Panc1 (cell line): ENCODE results near the gene CHRNA1. TPM values are rescaled to one million over a fixed set of nuclear protein-coding genes. Genes with fewer than 3 reads are reported as not detected.

ENCODE experiments used
- ATAC-seq: fragments of 200-7000 bp; cut with Tn5 transposase; 2 replicates; pipeline ENCODE4 v1.9.1; 2020; ENCODE audit warnings: mild to moderate bottlenecking, moderate library complexity
- BruUV-seq: library from RNA; stranded (reverse); fragments of 400-500 nt; replicated peaks from 2 replicates; lab custom pipeline; 2021; lab: Mats Ljungman, UMichigan
- CTCF ChIA-PET: fragments of 300-600 bp; sonication (Branson Sonifier 250); formaldehyde crosslinking; loops from one replicate; lab custom pipeline; 2022; ENCODE audit warnings: antibody characterized with exemption; lab: Charles Lee
- POLR2A ChIA-PET: fragments of 300-600 bp; sonication (Branson Sonifier 250); formaldehyde crosslinking; loops from one replicate; lab custom pipeline; 2022; ENCODE audit warnings: antibody characterized with exemption; lab: Charles Lee
- DNase-seq: peaks from one replicate; pipeline ENCODE4 v3.0.0-alpha.2; 2010; ENCODE audit warnings: low read depth, low spot score
- H3K27ac ChIP-seq: 2 replicates; pipeline ENCODE4 v1.5.1; 2011; ENCODE audit warnings: mild to moderate bottlenecking, low read length, inconsistent platforms
- H3K27me3 ChIP-seq: fragments of 200-500 bp; sonication (Bioruptor generic); 2 replicates; pipeline ENCODE4 v1.6.0; 2014; ENCODE audit warnings: low read length, inconsistent platforms; ENCODE audit not compliant: control insufficient read depth, insufficient read depth
- H3K36me3 ChIP-seq: fragments of 200-500 bp; sonication (Bioruptor generic); 2 replicates; pipeline ENCODE4 v1.5.1; 2014; ENCODE audit warnings: inconsistent platforms, mild to moderate bottlenecking, low read length, moderate library complexity; ENCODE audit not compliant: control insufficient read depth, insufficient read depth
- H3K4me1 ChIP-seq: 2 replicates; pipeline ENCODE4 v1.5.1; 2011; ENCODE audit warnings: inconsistent platforms, mild to moderate bottlenecking, low read length, moderate library complexity; ENCODE audit not compliant: control insufficient read depth, insufficient read depth
- H3K4me3 ChIP-seq, 2 experiments: 2 replicates each; pipeline ENCODE4 v1.5.1; 2011 to 2012; ENCODE audit warnings: low read depth in 2 of 2, low read length in 2 of 2, mild to moderate bottlenecking in 2 of 2, inconsistent platforms in 1 of 2, moderate library complexity in 1 of 2
- H3K9me3 ChIP-seq: fragments of 200-500 bp; sonication (Bioruptor generic); 2 replicates; pipeline ENCODE4 v1.5.1; 2014; ENCODE audit warnings: low read depth, mild to moderate bottlenecking, inconsistent platforms, low read length, moderate library complexity; ENCODE audit not compliant: control insufficient read depth, insufficient read depth
- CTCF ChIP-seq: fragments of 450-650 bp; IDR thresholded peaks from 2 replicates; pipeline ENCODE4 v1.5.1; 2017; ENCODE audit warnings: mild to moderate bottlenecking
- POLR2AphosphoS5 ChIP-seq: IDR thresholded peaks from 2 replicates; pipeline ENCODE4 v1.6.1; 2012; ENCODE audit warnings: mild to moderate bottlenecking, low read depth, low read length, moderate library complexity
- REST ChIP-seq, 2 experiments: IDR thresholded peaks; 2 replicates each; pipeline ENCODE4 v1.6.1; 2011 to 2012; ENCODE audit warnings: low read depth in 2 of 2, control low read depth in 1 of 2, low read length in 1 of 2, mild to moderate bottlenecking in 1 of 2, moderate library complexity in 1 of 2; ENCODE audit not compliant: insufficient read depth in 1 of 2
- SIN3A ChIP-seq: IDR thresholded peaks from 2 replicates; pipeline ENCODE4 v1.6.1; 2012; ENCODE audit warnings: low read depth, mild to moderate bottlenecking, low read length, moderate library complexity, borderline replicate concordance; ENCODE audit not compliant: insufficient read depth
- TCF7L2 ChIP-seq: IDR thresholded peaks from 2 replicates; pipeline ENCODE4 v1.6.1; 2011; ENCODE audit warnings: mild to moderate bottlenecking, low read depth, low read length, inconsistent platforms
- in situ Hi-C: cut with HindIII; loops from 2 replicates; pipeline ENCODE4 v1.10.0; 2016; ENCODE audit warnings: low sequenced_read_pairs, low pct_unique_long_range_greater_than_20kb
- intact Hi-C: fragments of 100-400 bp; cut with micrococcal nuclease; formaldehyde crosslinking; loops from one replicate; pipeline ENCODE4 v1.10.0; 2022; ENCODE audit not compliant: unreplicated experiment
- total RNA-seq: library from RNA; stranded (reverse); gene quantifications from one replicate; pipeline ENCODE4 v1.2.1, GENCODE V29; 2021; ENCODE audit not compliant: unreplicated experiment

The CHRNA1 gene
- total RNA-seq, 1 experiment from 2014 or later: not detected

- intact Hi-C loops: no loop called here
- no peak overlapping the region for H3K4me3 ChIP-seq
- POLR2A ChIA-PET: no interaction called here
- H3K27ac ChIP-seq: no peak overlapping the region
- no peaks in the 10 kb centered on the region for H3K9me3 ChIP-seq
- H3K36me3 ChIP-seq: no peaks in the 10 kb centered on the region
- in situ Hi-C loops: no loop called here
- H3K4me1 ChIP-seq: no peaks in the 10 kb centered on the region
- H3K27me3 ChIP-seq: peaks cover 31% of the 10 kb centered on the region
- ATAC-seq (no peak), DNase-seq (no peak)
- CTCF ChIA-PET: interaction anchor here (0.6 kb wide), 1 partner anchor 279 kb away, joined by 5 read pairs; no protein-coding TSS in a partner anchor
- TF ChIP-seq TCF7L2 (no peak), POLR2AphosphoS5 (no peak), REST (IDR thresholded peaks at IDR 0.05; ENCODE audit: insufficient read depth in 1 of 2, low read depth in 2 of 2, low read length in 1 of 2) (no peak), CTCF (no peak), SIN3A (no peak)
- no TSS peak for BruUV-seq
Observed at GRCh38 chr2:174705321-174705720, 59.0 kb downstream of the CHRNA1 start.

GRCh38 chr2:174704642-174705041 lies 59.6 kb downstream of the CHRNA1 start:
- ATAC-seq: no peak
- no peak overlapping the region for H3K27ac ChIP-seq
- intact Hi-C loops: loop anchor here (5.0 kb wide), 2 partner anchors 43 to 283 kb away; no protein-coding TSS in a partner anchor
- no peaks in the 10 kb centered on the region for H3K9me3 ChIP-seq
- H3K36me3 ChIP-seq: no peaks in the 10 kb centered on the region
- TF ChIP-seq REST (IDR thresholded peaks at IDR 0.05; ENCODE audit: insufficient read depth in 1 of 2, low read depth in 2 of 2, low read length in 1 of 2) (no peak), SIN3A (no peak), POLR2AphosphoS5 (no peak), TCF7L2 (no peak), CTCF (no peak)
- ChIA-PET CTCF (interaction anchor here (0.6 kb wide), 1 partner anchor 70 kb away, joined by 3 read pairs; no protein-coding TSS in a partner anchor), POLR2A (no interaction called here)
- DNase-seq: no peak
- in situ Hi-C loops: no loop called here
- H3K27me3 ChIP-seq: peaks cover 31% of the 10 kb centered on the region
- H3K4me3 ChIP-seq: no peak overlapping the region
- H3K4me1 ChIP-seq: no peaks in the 10 kb centered on the region
- no TSS peak for BruUV-seq
